ENCODE measurements around the gene NT5C2.
"Not testable (repeated sequence)": the region's sequence is repeated elsewhere in the genome, so short reads cannot be mapped to it uniquely, and the experiment has no call there.

Gene NT5C2

GRCh38 chr10:103155471-103156085 lies 37.5 kb downstream of the NT5C2 start:
- DNase-seq = no peak

DNA sequence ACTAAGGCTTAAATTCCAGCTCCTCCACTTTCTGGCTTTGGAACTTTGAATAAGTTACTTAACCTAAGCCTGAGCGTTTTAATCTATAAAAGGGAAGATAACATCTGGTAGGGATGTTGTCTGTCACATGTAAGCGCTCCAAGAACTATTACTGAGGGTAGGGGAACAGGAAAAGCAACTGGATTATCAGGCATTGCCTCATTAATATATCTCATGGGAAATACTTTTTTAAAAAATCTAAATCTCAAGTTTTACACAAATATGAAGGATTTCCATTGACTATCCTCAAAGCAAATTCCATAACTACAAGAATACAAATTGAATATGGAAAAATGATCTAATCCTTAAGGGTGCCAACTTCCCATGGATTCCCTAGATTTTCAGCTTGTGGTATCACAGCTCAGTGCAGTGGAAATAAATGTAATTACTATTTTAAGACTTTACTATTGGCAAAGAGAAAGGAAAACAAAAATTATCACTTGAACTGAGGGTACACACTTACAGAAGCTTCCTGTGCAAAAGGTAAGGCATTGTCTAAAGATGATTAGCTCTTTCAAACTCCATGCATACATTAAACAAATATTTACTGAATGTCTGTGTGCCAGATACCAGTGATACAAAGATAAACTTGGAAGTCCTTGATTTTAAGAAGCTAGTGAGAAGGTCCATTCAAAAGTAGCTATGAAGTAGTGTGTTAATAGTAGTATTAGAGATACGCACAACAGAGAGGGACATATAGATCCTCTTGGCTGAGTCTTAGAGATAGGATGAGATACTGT lies 38.4 kb downstream of the NT5C2 start:
- no peak for DNase-seq

- no peak for DNase-seq
These were observed 39.5 kb downstream of the NT5C2 start for GRCh38 chr10:103153302-103154197.

DNA sequence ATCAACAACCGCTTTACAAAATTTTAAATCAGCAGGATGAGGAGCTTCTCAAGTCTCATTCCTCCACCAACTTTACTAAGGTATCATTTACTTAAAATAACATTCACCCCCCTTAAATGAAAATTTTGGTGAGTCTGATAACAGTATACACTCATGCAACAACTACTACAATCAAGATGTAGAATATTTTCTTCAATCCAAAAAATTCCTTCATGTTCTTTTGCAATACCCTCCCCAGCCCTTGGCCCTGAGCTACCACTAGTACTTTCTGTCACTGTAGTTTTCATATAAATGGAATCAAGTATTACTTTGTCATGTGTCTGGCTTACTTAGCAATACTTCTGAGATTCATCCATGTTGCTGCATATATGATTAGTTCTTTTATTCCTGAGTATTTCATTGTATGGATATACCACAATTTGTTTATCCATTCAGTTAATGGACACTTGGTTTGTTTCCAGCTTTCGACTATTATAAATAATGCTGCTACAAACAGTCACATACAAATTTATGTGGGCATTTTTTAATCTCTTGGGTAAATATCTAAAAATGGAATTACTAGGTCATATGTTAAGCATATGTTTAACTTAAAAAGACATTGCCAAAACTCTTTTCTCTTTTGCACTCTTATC lies 43.0 kb downstream of the NT5C2 start:
- DNase-seq = no peak

DNA sequence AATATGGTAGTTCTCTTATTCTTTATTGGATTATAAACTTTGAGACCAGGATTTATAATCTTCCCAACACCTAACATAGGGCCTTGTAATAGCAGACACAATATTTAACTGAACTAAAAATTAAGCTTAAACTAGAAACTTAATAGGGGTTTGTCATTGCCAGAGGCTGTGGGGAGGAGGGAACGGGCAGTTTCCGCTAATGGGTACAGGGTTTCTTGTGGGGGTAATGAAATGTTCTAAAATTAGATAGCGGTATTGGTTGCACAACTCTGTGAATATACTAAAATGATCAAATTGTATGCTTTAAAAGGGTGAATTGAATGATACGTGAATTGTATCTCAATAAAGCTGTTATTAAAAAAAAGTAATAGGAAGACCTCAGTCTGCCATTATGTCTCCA lies 45.4 kb downstream of the NT5C2 start:
- no peak for DNase-seq

DNA sequence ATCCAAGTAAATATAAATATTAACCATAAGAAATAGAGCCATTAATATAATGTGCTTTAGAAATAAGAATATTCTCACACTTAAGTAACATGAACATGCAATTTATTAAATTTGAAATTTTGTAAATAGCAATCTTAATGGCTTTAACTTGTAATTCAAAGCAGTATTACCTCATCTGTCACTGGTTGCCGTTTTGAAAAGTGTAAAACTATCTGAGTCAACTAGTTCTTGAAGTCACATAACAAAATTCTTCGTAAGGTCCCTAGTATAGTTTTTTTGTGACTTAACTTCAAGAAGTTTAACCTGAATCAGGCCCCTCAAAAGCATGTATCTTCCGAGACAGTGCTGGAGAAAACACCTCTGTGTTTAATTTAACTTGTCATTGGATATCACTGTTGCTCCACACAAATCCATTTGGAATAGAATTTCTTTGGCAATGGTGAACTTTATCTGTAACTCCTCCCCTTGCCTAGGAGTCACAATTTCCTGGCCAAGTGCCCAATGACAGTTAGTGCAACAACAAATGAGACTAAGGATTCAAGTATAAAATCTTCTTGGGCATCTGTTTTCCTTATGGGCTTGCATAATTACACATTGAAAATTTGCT lies 47.1 kb downstream of the NT5C2 start:
- no peak for DNase-seq

GRCh38 chr10:103145046-103145445 lies 48.0 kb downstream of the NT5C2 start:
- no peak for DNase-seq

DNA sequence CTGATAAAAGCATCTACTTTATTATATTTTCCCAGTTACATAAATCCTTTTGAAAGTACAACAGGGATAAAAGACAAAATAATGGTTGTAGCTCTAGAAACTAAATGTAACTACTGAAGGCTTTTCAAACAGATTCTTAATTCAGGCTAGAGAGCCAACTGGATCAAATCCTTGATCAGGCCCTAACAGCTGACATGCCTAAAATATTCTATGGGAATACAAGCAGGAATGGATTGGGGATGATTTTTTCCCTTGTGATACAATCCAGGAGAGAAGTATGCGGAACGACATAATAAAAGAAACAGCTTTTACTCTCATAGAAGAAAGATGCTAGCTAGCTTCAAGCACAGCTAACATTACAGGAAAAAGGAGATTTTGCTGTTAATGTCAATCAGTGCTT lies 49.0 kb downstream of the NT5C2 start:
- DNase-seq = no peak

DNA sequence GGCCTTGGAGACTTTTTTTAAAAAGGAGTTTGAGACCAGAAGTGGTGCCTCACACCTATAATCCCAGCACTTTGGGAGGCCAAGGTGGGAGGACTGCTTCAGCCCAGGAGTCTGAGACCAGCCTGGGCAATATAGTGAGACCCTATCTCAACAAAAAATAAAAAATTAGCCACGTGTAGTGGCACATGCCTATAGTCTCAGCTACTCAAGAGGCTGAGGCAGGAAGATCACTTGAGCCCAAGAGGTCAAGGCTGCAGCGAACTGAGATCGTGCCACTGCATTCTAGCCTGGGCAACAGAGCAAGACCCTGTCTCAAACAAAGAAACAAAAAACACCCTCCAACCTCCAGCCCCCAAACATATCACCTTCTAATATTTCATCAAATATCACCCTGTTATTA lies 49.4 kb downstream of the NT5C2 start:
- DNase-seq = not testable (repeated sequence)

DNA sequence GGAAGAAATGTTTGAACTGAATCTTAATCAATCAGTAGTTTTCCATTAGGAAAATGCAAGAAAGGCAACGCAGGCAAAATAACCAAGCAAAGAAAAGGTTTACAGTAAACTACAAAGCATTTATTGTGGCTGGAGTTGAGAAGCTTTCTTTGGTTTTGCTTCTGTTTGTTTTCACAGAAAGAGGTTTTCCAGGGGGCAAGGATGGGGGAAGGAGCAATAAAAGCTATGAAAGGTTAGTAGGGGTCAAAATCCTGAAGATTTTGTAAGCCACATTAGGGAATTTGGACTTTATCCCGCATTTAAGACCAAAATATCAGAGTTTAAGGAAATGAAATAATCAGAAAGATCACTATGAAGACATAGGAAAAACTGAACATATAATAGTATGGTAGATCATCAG lies 51.1 kb downstream of the NT5C2 start:
- no peak for DNase-seq

DNA sequence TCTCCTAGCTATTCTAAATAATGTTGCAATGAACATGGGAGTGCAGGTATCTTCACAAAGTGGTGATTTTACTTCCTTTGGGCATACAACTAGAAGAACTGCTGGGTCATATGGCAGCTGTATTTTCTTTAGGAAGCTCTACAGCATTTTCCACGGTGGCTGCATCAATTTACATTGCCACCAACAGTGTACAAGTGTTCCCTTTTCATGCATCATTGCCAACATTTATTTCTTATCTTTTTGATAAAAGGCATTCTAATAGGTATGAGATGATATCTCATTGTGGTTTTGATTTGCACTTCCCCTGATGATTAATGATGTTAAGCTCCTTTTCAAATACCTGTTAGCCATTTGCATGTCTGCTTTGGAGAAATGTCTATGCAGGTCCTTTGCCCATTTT lies 52.6 kb downstream of the NT5C2 start:
- no peak for DNase-seq

- DNase-seq = no peak
These were observed 53.3 kb downstream of the NT5C2 start for GRCh38 chr10:103139803-103140202.

DNA sequence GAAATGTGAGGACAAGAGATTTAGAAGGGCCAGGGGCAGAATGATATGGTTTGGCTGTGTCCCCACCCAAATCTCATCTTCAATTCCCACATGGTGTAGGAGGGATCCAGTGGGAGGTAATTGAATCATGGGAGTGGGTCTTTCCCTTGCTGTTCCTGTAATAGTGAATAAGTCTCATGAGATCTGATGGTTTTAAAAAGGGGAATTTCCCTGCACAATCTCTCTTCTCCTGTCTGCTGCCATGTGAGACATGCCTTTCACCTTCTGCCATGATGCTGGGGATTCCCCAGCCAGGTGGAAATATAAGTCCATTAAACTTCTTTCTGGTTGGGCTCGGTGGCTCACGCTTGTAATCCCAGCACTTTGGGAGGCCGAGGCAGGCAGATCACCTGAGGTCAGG lies 57.9 kb downstream of the NT5C2 start:
- not testable (repeated sequence) for DNase-seq

DNA sequence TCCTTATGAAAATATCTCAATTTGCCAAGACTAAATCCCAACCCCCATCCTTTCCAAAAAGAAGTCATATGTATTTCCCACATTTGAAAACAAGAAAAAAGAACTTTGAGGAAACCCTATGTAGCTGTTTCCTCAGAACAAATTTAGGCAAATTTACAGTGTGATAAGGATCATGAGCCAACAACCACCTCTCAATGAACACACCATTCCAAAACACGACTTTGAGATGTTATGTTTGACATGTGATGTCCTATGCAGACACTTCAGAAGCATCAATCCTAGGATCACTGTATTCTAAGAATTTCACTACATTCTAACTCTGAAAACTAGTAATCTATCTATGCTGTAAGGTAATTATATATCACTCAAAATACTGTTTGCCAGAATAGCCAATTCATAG lies 62.2 kb downstream of the NT5C2 start:
- no peak for DNase-seq

DNA sequence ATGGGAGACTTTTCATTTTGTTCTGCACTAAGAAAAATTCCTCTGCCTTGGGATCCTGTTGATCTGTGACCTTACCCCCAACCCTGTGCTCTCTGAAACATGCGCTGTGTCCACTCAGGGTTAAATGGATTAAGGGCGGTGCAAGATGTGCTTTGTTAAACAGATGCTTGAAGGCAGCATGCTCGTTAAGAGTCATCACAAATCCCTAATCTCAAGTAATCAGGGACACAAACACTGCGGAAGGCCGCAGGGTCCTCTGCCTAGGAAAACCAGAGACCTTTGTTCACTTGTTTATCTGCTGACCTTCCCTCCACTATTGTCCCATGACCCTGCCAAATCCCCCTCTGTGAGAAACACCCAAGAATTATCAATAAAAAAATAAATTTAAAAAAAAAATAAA lies 62.9 kb downstream of the NT5C2 start:
- DNase-seq = not testable (repeated sequence)

DNA sequence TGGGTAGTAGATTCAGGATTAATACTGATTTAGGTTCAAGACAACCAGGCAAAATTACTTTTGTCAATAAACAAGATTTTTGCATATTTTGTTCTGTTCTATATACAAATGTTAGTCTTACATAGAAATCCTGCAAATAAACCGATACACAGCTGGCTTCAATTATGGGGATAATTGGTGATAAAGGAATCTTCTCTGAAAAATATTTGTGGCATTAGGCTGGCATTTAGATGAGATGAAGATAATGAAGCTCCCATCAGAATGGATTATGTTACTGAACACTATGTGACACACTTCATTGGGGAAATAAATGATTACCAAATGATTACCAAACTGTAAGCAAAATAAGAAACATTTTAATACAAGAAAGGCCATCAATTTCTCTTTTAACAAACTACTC lies 65.8 kb downstream of the NT5C2 start:
- DNase-seq = no peak

DNA sequence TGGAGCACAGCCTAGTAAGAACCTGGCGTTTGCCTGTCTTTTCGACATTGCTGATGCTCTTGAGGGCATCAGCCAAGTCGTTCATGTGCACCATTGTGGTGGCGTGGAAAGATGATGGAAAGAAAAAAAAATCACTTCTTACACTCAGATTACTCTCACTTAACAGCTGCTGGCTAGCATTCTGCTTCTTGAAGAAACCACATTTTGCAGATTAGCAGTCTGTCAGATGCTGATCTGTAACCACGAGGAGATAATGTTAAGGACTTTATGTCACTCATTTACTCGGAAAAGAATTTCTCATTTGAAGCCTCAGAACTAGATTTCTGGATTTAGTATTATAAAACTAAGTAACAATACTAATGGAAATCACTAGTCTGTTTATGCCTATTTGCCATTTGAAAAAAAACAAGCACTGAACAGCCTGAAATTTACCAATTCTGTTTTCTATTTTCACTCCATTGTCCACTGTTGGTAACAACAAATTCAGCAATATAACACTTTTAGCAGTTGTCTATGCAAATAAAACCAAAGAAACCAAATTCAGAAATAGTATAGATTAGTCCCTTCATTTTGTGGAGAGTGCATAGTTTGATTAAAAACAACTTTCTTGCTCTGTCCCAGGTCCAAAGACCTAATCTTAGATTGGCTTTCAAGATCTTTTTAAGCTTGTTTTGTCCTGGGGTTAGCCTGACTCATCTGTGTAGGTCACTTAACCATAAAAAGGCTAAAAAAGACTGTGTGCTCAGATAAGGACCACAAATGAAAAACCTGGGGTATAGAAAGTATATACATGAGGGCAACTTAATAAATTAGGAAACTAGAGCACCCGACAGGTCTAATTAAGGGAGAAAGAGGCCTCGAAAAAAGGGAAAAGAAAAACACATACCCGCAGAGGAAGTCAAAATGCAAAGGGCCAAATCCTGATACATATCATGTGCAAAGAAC lies 67.5 kb downstream of the NT5C2 start:
- DNase-seq = no peak

- no peak for DNase-seq
These were observed 68.5 kb downstream of the NT5C2 start for GRCh38 chr10:103124420-103125096.

DNA sequence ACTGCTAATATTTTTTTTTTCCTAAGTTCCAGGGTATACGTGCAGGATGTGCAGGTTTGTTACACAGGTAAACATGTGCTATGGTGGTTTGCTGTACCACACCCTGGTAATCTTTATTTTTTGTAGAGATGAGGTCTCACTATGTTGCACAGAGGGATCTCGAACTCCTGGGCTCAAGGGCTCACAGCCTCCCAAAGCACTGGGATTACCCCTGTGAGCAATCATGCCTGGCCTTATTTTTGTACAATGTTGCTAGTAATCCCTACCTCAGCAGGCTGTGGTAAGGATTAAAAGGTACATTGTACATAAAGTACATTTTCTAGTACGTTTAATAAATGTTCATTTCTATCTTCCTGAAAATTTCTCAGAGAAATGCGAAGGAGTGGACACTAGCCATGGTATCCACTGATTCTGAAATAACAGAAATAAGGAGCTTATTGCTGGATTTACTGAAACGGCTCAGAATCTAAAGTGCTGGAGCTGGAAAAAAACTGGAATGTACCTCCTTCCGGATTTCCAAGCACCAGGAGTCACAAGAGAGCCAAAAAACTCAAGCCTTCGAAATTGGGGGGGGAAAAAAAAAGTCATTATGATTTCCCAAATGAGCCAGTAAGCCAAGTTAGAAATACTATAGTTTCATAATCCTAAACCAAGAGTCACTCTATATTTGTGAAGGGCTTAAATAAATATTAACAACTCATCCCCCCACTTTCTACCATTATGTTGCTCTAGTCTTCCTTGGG lies 69.6 kb downstream of the NT5C2 start:
- no peak for DNase-seq
